SKM-1 treated with dmso at 0.1 percent for 144 hours (cell line): ENCODE data around the gene GCNA.
"Not testable (repeated sequence)": the region's sequence is repeated elsewhere in the genome, so short reads cannot be mapped to it uniquely, and the experiment has no call there.

Experiments used
- DNase-seq: peaks from one replicate; lab custom pipeline; 2025; ENCODE audit not compliant: unreplicated experiment; lab: John Stamatoyannopoulos, UW

Gene GCNA

GRCh38 chrX:71637848-71638247 lies 59.6 kb downstream of the GCNA start:
- no peak for DNase-seq

- no peak for DNase-seq
These were observed 60.2 kb downstream of the GCNA start for GRCh38 chrX:71638409-71638808.

DNA sequence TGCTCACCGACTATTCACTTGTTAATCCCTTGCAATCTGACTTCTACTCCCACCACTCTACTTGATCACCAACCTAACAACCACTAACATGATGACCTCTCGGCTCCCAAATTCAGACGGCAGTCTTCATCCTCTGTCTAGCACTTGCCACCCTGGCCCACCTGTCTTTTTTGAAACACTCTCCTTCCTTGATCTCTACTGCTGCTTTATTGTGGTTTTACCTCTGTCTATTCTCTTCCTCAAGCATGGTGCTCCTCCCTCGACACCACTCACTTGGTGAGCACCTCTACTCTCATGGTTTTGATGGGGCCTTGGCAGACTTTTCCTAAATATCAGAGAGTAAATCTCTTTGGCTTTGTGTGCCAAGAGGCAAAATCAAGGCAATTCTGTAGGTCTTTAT lies 61.8 kb downstream of the GCNA start:
- no peak for DNase-seq

- DNase-seq: not testable (repeated sequence)
These were observed 66.2 kb downstream of the GCNA start for GRCh38 chrX:71644406-71644805.

DNA sequence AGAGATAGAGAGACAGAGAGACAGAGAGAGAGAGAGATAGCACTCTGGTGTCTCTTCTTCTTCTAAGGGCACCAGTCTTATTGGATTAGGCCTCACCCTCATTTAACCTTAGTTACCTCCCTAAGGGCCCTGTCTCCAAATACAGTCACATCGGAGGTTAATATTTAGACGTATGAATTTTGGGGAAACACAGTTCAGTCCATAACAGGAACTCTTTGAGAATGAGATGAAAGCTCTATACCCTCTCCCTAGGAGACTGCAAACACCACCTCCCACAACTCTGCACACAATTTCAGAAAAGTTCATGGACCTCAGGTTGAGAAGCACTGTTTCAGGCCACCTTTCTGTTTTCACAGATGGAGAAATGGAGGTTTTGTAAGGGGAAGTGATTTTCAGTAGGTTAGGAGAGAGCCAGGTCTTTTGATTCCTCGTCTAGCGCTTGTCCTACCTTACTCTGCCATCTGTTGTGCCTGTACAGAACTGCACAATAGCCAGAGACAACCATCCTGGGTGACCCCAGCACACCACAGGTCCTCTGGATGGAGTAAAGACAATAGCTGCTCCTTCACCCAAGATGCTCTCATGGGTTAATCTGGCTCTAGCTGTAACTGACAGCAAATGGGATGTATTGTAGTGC lies 72.2 kb downstream of the GCNA start:
- DNase-seq: no peak

- DNase-seq: peak; percentile 8
These were observed 74.2 kb downstream of the GCNA start for GRCh38 chrX:71652405-71652804.

DNA sequence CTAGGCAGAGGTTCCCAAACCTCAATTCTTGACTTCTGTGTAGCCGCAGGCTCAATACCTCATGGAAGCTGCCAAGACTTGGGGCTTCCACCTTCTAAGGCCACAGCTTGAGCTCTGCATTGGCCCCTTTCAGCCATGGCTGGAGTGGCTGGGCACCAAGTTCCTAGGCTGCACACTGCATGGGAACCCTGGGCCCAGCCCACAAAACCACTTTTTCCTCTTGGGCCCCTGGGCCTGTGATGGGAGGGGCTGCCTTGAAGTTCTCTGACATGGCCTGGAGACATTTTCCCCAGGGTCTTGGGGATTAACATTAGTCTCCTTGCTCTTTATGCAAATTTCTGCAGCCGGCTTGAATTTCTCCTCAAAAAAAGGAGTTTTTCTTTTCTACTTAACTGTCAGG lies 75.1 kb downstream of the GCNA start:
- DNase-seq: no peak

GRCh38 chrX:71657267-71657666 lies 79.0 kb downstream of the GCNA start:
- DNase-seq: no peak

GRCh38 chrX:71659342-71659741 lies 81.1 kb downstream of the GCNA start:
- no peak for DNase-seq

GRCh38 chrX:71659959-71660358 lies 81.7 kb downstream of the GCNA start:
- DNase-seq: no peak

- no peak for DNase-seq
These were observed 82.6 kb downstream of the GCNA start for GRCh38 chrX:71660562-71661416.

GRCh38 chrX:71661919-71662318 lies 83.7 kb downstream of the GCNA start:
- DNase-seq: no peak

- DNase-seq: not testable (repeated sequence)
These were observed 84.4 kb downstream of the GCNA start for GRCh38 chrX:71662654-71663053.
